AG04449 (cell line): ENCODE results near the gene FAM83G.

Experiments
- CTCF ChIA-PET: fragments of 350-600 bp; formaldehyde crosslinking; extraction: SDS; loops from one replicate; lab custom pipeline; 2021; ENCODE audit warnings: antibody characterized with exemption; lab: Yijun Ruan, JAX
- POLR2A ChIA-PET: fragments of 400-600, 350-600 bp; formaldehyde crosslinking; extraction: SDS; loops from one replicate; lab custom pipeline; 2020; ENCODE audit warnings: antibody characterized with exemption, inconsistent platforms; lab: Yijun Ruan, JAX
- DNase-seq: peaks from one replicate; pipeline ENCODE4 v3.0.0-alpha.2; 2010; ENCODE audit warnings: low read depth, low spot score
- H3K4me3 ChIP-seq: 2 replicates; pipeline ENCODE4 v1.5.1; 2011; ENCODE audit warnings: low read depth, mild to moderate bottlenecking, control low read depth, low read length
- CTCF ChIP-seq: IDR thresholded peaks from one replicate; pipeline ENCODE4 v1.5.1; 2011; ENCODE audit warnings: mild to moderate bottlenecking, moderate library complexity, low read length, control low read depth, inconsistent platforms; ENCODE audit not compliant: insufficient read depth; ENCODE audit errors: missing control alignments

FAM83G gene

GRCh38 chr17:18986541-18987229 is 17.9 kb downstream of the FAM83G start:
- no peak for DNase-seq
- ChIA-PET CTCF (interaction anchor here (11.8 kb wide), 1 partner anchor 23 kb away, joined by 113 read pairs; no protein-coding TSS in a partner anchor), POLR2A (no interaction called here)
- no peak overlapping the region for H3K4me3 ChIP-seq
- no peak for TF ChIP-seq CTCF

GRCh38 chr17:18985475-18985874 is 19.1 kb downstream of the FAM83G start:
- DNase-seq = no peak
- H3K4me3 ChIP-seq = no peak overlapping the region
- POLR2A ChIA-PET = no interaction called here
- TF ChIP-seq CTCF = no peak
- CTCF ChIA-PET = interaction anchor here (11.8 kb wide), 1 partner anchor 22 kb away, joined by 113 read pairs; no protein-coding TSS in a partner anchor

- CTCF ChIA-PET = interaction anchor here (11.8 kb wide), 1 partner anchor 21 kb away, joined by 113 read pairs; no protein-coding TSS in a partner anchor
- POLR2A ChIA-PET = no interaction called here
- no peak overlapping the region for H3K4me3 ChIP-seq
- TF ChIP-seq CTCF = no peak
- no peak for DNase-seq
These were observed 20.1 kb downstream of the FAM83G start for GRCh38 chr17:18984273-18985114.

- DNase-seq = peak; percentile 38
- POLR2A ChIA-PET = no interaction called here
- H3K4me3 ChIP-seq = no peak overlapping the region
- TF ChIP-seq CTCF = no peak
- CTCF ChIA-PET = interaction anchor here (11.8 kb wide), 1 partner anchor 19 kb away, joined by 113 read pairs; no protein-coding TSS in a partner anchor
These were observed 22.7 kb downstream of the FAM83G start for GRCh38 chr17:18981642-18982424.

GRCh38 chr17:18981335-18981641 is 23.3 kb downstream of the FAM83G start:
- TF ChIP-seq CTCF = no peak
- ChIA-PET POLR2A (no interaction called here), CTCF (interaction anchor here (11.8 kb wide), 1 partner anchor 18 kb away, joined by 113 read pairs; no protein-coding TSS in a partner anchor)
- H3K4me3 ChIP-seq = no peak overlapping the region
- DNase-seq = no peak
